Upper lobe of right lung (tissue), 1 donor: ENCODE results near the gene TKTL2. TPM values are rescaled to one million over a fixed set of nuclear protein-coding genes. Genes with fewer than 3 reads are reported as not detected.
"Not testable (repeated sequence)": the region's sequence is repeated elsewhere in the genome, so short reads cannot be mapped to it uniquely, and the experiment has no call there.

Experiments
- ATAC-seq: fragments of 200-7000 bp; cut with Tn5 transposase; one replicate; pipeline ENCODE4 v1.9.1; 2020; ENCODE audit warnings: mild to moderate bottlenecking, moderate library complexity
- DNase-seq: peaks from one replicate; pipeline ENCODE4 v3.0.0-alpha.2; 2020
- H3K27ac ChIP-seq: fragments of 200-600 bp; one replicate; pipeline ENCODE4 v1.8.0; 2022
- H3K27me3 ChIP-seq: fragments of 200-600 bp; one replicate; pipeline ENCODE4 v1.8.0; 2022; ENCODE audit warnings: mild to moderate bottlenecking
- H3K36me3 ChIP-seq: fragments of 200-600 bp; one replicate; pipeline ENCODE4 v1.8.0; 2022
- H3K4me1 ChIP-seq: fragments of 200-600 bp; one replicate; pipeline ENCODE4 v1.8.0; 2022
- H3K4me3 ChIP-seq: fragments of 200-600 bp; one replicate; pipeline ENCODE4 v1.8.0; 2022; ENCODE audit warnings: mild to moderate bottlenecking
- H3K9me3 ChIP-seq: fragments of 200-600 bp; one replicate; pipeline ENCODE4 v1.8.0; 2022
- intact Hi-C: fragments of 100-400 bp; cut with DNase I; formaldehyde crosslinking; loops from one replicate; pipeline ENCODE4 v1.11.0; 2022
- total RNA-seq: library from RNA; stranded (reverse); fragmentation: NEBNext Ultra II Directional; extraction: Animal tissue kit (Norgen Biotek cat#: 25700); gene quantifications from one replicate; pipeline ENCODE4 v1.2.1, GENCODE V29; 2021
- TF ChIP-seq, protein P1 (sequence below): fragments of 200-600 bp; IDR thresholded peaks from one replicate; pipeline ENCODE4 v1.8.0; 2022; ENCODE audit warnings: antibody characterized with exemption
- donor health status: DM: no; HTN: yes; CAD: no; lungs with severe emphysema.

Gene TKTL2
- total RNA-seq, 1 donor from 2014 or later, result not detected

GRCh38 chr4:163470391-163470790 lies 3.2 kb downstream of the TKTL2 start:
- H3K27ac ChIP-seq, result no peak overlapping the region
- H3K4me3 ChIP-seq, result no peak overlapping the region
- no peaks in the 10 kb centered on the region for H3K36me3 ChIP-seq
- H3K9me3 ChIP-seq, result no peaks in the 10 kb centered on the region
- H3K4me1 ChIP-seq, result no peaks in the 10 kb centered on the region
- intact Hi-C loops, result no loop called here
- DNase-seq, result no peak
- ATAC-seq, result no peak
- no peaks in the 10 kb centered on the region for H3K27me3 ChIP-seq
- TF ChIP-seq, protein P1, sequence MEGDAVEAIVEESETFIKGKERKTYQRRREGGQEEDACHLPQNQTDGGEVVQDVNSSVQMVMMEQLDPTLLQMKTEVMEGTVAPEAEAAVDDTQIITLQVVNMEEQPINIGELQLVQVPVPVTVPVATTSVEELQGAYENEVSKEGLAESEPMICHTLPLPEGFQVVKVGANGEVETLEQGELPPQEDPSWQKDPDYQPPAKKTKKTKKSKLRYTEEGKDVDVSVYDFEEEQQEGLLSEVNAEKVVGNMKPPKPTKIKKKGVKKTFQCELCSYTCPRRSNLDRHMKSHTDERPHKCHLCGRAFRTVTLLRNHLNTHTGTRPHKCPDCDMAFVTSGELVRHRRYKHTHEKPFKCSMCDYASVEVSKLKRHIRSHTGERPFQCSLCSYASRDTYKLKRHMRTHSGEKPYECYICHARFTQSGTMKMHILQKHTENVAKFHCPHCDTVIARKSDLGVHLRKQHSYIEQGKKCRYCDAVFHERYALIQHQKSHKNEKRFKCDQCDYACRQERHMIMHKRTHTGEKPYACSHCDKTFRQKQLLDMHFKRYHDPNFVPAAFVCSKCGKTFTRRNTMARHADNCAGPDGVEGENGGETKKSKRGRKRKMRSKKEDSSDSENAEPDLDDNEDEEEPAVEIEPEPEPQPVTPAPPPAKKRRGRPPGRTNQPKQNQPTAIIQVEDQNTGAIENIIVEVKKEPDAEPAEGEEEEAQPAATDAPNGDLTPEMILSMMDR, result no peak

GRCh38 chr4:163467082-163467770 lies 6.3 kb downstream of the TKTL2 start:
- TF ChIP-seq, protein P1, result no peak
- Histone ChIP-seq H3K27ac (no peak overlapping the region), H3K27me3 (no peaks in the 10 kb centered on the region), H3K9me3 (no peaks in the 10 kb centered on the region), H3K4me1 (no peaks in the 10 kb centered on the region), H3K4me3 (no peak overlapping the region), H3K36me3 (no peaks in the 10 kb centered on the region)
- DNase-seq, result no peak
- intact Hi-C loops, result no loop called here
- no peak for ATAC-seq

GRCh38 chr4:163462556-163462955 lies 11.0 kb downstream of the TKTL2 start:
- TF ChIP-seq, protein P1, result no peak
- intact Hi-C loops, result no loop called here
- no peak for ATAC-seq
- Histone ChIP-seq H3K4me3 (no peak overlapping the region), H3K27ac (no peak overlapping the region), H3K9me3 (no peaks in the 10 kb centered on the region), H3K27me3 (no peaks in the 10 kb centered on the region), H3K36me3 (no peaks in the 10 kb centered on the region), H3K4me1 (no peaks in the 10 kb centered on the region)
- no peak for DNase-seq

DNA sequence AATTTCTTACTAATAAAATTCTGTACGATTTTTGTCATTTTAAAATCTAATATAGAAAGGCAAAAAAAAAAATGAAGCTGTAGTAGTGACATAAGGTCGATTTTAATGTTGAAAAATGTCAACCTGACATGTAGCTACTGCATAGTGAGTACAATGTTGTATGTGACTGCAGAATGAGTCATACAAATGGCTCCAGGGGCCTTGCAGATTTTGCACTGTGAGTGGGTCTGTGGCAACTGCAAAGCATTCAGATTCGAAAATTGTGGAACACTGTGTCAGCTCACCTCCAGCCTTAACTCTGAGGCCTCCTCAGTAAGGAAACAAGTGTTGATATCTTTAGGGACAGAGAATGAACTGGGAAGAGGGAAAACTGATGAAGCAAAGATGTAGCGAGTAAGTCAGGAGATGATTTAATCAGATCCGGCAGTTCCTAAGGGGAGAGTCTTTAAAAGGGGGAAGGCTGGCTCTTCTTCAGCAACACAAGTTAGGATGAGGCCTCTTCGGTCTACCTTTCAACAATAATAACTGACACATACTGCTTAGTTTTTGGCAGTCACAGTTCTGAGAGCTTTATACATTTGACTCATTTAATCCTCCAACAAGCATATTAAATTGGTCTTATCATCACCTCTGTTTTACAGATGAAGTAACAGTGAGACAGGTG lies 24.9 kb downstream of the TKTL2 start:
- no peaks in the 10 kb centered on the region for H3K4me1 ChIP-seq
- ATAC-seq (no peak), DNase-seq (no peak)
- H3K27me3 ChIP-seq, result no peaks in the 10 kb centered on the region
- TF ChIP-seq, protein P1, result no peak
- H3K27ac ChIP-seq, result no peak overlapping the region
- H3K9me3 ChIP-seq, result no peaks in the 10 kb centered on the region
- no peaks in the 10 kb centered on the region for H3K36me3 ChIP-seq
- intact Hi-C loops, result no loop called here
- H3K4me3 ChIP-seq, result no peak overlapping the region

- no peak for ATAC-seq
- TF ChIP-seq, protein P1, result no peak
- H3K9me3 ChIP-seq, result no peaks in the 10 kb centered on the region
- no peak overlapping the region for H3K4me3 ChIP-seq
- H3K36me3 ChIP-seq, result no peaks in the 10 kb centered on the region
- no peaks in the 10 kb centered on the region for H3K27me3 ChIP-seq
- DNase-seq, result no peak
- H3K4me1 ChIP-seq, result no peaks in the 10 kb centered on the region
- intact Hi-C loops, result no loop called here
- H3K27ac ChIP-seq, result no peak overlapping the region
These were observed 26.1 kb downstream of the TKTL2 start for GRCh38 chr4:163447481-163447880.

- H3K36me3 ChIP-seq, H3K9me3 ChIP-seq, H3K27ac ChIP-seq, ATAC-seq, H3K4me1 ChIP-seq, DNase-seq, H3K27me3 ChIP-seq, intact Hi-C loops, H3K4me3 ChIP-seq: not testable (repeated sequence)
These were observed 26.5 kb downstream of the TKTL2 start for GRCh38 chr4:163447023-163447422.
